GM12892 (cell line): ENCODE measurements around the gene IDUA.

Source experiments
- POLR2A ChIP-seq: IDR thresholded peaks from 2 replicates; pipeline ENCODE4 v1.6.1; 2011; ENCODE audit warnings: low read depth, low read length, control low read depth
- POLR2AphosphoS5 ChIP-seq: IDR thresholded peaks from 2 replicates; pipeline ENCODE4 v1.6.1; 2011; ENCODE audit warnings: low read depth, low read length, control low read depth
- TAF1 ChIP-seq: IDR thresholded peaks from 2 replicates; pipeline ENCODE4 v1.6.1; 2011; ENCODE audit warnings: low read depth, mild to moderate bottlenecking, control low read depth, low read length, borderline replicate concordance

DNA sequence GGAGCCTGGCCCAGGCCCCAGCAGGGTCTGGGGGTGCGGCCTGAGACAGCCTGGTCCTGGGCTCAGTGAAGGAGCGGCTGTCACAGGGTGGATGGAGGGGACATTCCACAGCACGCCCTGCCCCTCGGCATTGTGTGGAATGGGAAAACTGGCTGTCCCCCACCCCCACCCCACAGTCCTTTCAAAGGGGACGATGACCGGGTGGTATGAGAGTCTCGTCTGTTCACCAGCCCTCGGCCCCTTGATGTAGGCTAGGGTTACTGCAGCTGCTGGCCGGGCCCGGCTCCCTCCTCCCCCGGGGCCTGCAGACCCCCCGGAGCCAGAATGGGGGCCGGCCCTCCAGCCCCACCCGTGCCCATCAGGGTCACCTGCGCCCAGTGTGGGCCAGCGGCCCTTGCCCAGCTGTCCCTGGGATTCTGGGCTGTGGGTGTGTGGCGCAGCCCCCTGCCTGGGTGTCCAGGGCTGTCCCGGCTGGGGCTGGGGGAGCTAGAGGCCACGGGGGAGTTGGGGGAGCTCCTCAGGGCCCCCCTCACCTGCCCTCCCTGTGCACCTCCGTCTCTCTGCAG is 36.3 kb downstream of the IDUA start:
- TF ChIP-seq POLR2A (no peak), POLR2AphosphoS5 (no peak), TAF1 (no peak)
